AG09319 (cell line): ENCODE measurements around the gene GPR156.
"Not testable (repeated sequence)": the region's sequence is repeated elsewhere in the genome, so short reads cannot be mapped to it uniquely, and the experiment has no call there.

Source experiments
- DNase-seq: peaks from one replicate; pipeline ENCODE4 v3.0.0-alpha.2; 2010; ENCODE audit warnings: low read depth; ENCODE audit errors: extremely low read depth
- TF ChIP-seq, protein P1 (sequence below): IDR thresholded peaks from 2 replicates; pipeline ENCODE4 v1.5.1; 2011; ENCODE audit warnings: low read depth, mild to moderate bottlenecking, inconsistent platforms, low read length, moderate library complexity

GPR156 gene

DNA sequence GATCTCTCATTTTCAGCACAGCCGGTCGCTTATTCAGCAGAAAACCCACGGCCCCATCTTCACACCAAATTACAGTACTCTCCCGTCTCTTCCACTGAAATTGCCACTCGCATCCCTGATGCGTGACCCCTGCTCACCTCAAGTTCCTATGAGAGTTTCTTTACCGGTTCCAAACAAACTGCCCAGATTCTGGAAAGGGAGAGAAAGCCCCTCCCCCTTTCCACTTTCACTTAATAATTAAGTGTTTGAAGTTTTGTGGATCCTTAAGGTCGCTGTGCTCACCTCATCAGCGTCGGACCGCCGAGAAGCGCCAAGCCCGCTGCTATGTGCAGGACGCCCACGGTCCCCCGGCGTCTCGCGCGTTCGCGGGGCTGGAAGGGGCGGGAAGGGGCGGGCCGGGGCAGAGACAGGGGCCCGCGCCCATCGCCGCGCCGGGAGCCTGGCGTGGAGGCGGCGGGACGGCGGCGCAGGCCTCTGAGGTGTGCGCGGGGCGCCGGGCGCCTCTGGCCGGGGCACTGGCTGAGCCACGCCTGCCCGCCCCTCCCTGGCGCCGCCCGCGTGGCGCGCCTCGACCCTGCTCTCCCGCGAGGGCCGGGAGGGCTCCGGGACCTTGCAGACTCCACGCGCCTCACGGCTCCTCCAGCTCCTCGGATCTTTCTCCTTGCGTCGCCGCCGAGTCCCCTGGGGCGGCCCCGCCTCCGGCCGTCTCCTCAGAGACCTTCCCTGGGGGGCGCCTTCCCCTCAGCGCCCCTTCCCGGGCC, at the start of gene GPR156:
Gene GPR156, minus strand, starts transcription at position 476 of the 761 bp plus-strand sequence. CDS start 41,124 bp downstream, outside the sequence.
- DNase-seq = no peak
- TF ChIP-seq, protein P1, sequence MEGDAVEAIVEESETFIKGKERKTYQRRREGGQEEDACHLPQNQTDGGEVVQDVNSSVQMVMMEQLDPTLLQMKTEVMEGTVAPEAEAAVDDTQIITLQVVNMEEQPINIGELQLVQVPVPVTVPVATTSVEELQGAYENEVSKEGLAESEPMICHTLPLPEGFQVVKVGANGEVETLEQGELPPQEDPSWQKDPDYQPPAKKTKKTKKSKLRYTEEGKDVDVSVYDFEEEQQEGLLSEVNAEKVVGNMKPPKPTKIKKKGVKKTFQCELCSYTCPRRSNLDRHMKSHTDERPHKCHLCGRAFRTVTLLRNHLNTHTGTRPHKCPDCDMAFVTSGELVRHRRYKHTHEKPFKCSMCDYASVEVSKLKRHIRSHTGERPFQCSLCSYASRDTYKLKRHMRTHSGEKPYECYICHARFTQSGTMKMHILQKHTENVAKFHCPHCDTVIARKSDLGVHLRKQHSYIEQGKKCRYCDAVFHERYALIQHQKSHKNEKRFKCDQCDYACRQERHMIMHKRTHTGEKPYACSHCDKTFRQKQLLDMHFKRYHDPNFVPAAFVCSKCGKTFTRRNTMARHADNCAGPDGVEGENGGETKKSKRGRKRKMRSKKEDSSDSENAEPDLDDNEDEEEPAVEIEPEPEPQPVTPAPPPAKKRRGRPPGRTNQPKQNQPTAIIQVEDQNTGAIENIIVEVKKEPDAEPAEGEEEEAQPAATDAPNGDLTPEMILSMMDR = no peak

DNA sequence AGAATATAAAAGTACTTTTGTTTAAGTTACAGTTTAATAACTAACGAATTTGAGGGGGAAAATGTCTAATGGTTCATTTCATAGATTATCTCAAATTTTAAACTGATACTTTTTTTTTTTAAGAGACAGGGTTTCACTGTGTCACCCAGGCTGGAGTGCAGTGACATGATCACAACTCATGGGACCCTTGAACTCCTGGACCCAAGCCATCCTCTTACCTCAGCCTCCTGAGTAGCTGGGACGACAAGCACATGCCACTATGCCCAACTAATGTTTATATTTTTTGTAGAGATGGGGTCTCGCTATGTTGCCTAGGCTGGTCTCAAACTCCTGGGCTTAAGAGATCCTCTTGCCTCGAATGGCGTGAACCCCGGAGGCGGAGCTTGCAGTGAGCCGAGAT, 47.6 kb upstream of the GPR156 start:
- TF ChIP-seq, protein P1 = no peak
- DNase-seq = no peak

DNA sequence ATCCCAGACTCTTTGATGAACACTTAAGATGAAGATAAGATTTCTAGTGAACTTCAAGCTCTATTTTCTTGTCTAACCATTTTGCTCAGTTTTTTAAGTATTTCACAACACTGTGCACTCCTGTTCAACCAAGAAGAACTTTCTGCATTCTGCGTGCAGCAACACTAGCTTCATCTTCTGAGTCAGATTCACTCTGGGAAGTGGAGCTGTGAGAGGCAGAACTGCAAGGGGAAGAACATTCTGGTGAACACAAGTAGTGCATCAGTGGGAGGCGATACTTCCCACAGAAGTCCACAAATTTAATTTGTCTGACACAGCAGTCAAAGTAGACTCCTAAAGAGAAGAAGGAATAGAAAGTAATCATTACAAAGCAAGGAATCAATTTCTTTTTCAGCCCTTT, 46.1 kb upstream of the GPR156 start:
- TF ChIP-seq, protein P1 = no peak
- no peak for DNase-seq

DNA sequence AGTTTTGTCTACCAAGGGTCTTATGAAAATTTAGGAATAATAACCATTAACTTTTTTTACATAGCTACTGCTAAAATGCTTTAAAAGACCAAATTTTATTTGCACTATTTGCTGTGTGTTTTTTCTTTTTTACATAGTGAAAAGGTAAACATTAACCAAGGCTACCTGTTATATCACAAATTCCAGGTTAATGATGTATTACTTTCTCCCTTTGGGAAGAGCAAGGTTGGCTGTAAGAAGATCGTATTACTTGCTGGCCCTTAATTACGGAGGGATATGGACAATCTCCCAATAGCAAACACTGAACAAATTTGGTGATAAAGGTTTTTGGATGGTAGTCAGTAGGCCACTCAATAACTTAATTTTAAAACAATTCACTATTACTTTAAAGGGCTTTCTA, 41.8 kb upstream of the GPR156 start:
- DNase-seq = no peak
- TF ChIP-seq, protein P1 = no peak

DNA sequence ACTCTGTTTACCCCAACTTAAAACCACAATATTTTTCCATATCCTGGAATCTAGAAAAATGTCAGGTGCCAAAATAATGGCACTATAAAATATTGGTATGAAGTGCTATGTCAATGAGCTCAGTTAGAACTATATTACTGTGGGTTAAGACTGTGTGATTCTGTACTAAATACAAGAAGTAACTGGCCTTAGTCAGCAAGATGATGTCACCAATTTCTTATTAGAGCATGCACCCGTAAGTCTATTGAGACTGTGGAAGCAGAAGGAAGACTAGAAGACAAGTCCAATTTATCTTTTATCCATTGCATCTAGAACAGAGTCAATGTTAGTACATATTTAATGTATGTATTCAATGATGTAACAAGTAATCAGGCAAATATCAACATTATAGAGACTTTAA, 39.2 kb upstream of the GPR156 start:
- TF ChIP-seq, protein P1 = no peak
- no peak for DNase-seq

DNA sequence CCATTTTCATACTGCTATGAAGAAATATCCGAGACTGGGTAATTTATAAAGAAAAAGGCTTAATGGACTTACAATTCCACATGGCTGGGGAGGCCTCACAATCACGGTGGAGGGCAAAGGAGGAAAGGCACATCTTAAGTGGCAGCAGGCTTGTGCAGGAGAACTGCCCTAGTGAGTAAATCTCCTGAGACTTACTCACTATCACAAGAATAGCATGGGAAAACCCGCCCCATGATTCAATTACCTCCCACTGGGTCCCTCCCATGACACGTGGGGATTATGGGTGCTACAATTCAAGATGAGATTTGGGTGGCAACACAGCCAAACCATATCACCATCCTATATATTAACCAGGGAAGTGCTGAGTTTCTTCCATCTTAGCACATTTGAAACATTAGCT, 38.7 kb upstream of the GPR156 start:
- not testable (repeated sequence) for DNase-seq

DNA sequence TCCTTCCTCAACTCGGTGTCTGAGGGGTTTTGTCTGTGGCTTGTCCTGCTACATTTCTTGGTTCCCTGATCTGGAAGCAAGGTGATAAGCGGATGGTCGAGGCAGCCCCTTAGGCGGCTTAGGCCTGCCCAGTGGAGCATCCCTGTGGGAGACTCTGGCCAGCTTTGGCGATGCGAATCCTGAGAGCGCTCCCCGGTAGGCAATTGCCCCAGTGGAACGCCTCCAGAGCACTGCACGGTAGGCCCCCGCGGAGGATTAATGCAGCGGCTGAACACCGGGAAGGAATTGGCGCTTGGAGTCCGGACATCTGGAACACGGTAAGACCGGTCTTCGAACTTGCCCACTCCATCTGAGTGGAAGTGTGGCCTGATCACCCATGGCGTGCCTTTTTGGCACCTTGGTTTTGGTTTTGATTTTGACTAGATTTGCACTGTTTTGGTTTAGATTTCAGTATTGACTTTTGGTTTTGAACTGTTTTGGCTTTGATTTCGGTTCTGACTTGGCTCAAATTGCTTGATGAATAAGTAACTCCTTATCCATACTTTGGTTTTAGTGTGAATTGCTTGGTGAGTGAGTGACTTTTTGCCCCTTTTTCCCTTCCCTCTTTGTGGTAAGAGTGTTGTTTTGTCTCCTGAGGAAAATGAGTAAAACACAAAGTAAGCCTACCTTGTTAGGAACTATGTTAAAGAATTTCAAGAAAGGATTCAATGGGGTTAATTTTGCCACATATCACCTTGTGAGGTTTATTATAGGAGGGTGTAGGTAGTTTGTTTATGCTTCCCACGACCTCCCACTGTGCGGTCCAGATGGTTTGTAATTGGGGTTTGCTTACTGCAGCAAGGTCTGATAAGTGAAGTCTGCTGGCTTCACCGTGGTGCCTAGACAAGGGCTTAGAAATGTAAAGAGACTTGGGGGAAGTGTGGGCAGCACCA, 27.1 kb upstream of the GPR156 start:
- TF ChIP-seq, protein P1 = no peak
- no peak for DNase-seq
